Fibroblast of lung (primary cell): ENCODE measurements around the gene AKR1A1.

Experiments
- EZH2 ChIP-seq: IDR thresholded peaks from 2 replicates; pipeline ENCODE4 v1.5.1; 2012; ENCODE audit warnings: low read length, control low read depth, mild to moderate bottlenecking; ENCODE audit errors: missing control alignments
- TF ChIP-seq, protein P1 (sequence below), 2 donors: IDR thresholded peaks in 1 of 2; conservative IDR thresholded peaks in 1 of 2; 1 replicate in 1 of 2; 2 replicates in 1 of 2; pipeline ENCODE4 v1.5.1; 2011 to 2012; ENCODE audit warnings: low read length in 2 of 2, control low read depth in 1 of 2, inconsistent platforms in 1 of 2, low read depth in 1 of 2, mild to moderate bottlenecking in 1 of 2

DNA sequence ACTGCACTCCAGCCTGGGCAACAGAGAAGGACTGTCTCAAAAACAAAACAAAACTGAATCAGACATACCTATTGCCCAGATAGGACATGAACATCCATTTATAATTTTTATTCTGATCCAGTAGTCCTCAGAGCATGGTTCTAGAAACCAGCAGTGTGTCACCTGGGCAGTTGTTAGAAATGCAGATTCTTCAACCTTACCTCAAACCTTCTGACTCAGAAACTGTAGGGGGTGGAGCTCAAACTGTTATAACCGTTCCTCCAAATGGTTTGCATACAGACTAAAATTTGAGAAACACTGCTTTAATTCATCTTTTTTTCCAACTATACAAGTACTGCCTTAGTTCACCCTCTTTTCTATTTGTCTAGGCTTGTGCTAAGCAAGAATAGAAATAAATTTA is 39.2 kb downstream of the AKR1A1 start:
- TF ChIP-seq EZH2 = no peak
- TF ChIP-seq, protein P1, sequence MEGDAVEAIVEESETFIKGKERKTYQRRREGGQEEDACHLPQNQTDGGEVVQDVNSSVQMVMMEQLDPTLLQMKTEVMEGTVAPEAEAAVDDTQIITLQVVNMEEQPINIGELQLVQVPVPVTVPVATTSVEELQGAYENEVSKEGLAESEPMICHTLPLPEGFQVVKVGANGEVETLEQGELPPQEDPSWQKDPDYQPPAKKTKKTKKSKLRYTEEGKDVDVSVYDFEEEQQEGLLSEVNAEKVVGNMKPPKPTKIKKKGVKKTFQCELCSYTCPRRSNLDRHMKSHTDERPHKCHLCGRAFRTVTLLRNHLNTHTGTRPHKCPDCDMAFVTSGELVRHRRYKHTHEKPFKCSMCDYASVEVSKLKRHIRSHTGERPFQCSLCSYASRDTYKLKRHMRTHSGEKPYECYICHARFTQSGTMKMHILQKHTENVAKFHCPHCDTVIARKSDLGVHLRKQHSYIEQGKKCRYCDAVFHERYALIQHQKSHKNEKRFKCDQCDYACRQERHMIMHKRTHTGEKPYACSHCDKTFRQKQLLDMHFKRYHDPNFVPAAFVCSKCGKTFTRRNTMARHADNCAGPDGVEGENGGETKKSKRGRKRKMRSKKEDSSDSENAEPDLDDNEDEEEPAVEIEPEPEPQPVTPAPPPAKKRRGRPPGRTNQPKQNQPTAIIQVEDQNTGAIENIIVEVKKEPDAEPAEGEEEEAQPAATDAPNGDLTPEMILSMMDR (conservative IDR thresholded peaks at IDR 0.05 in 1 of 2, IDR thresholded peaks at IDR 0.05 in 1 of 2; ENCODE audit: low read depth in 1 of 2, low read length in 2 of 2) = no peak
